Prostate gland (tissue), 2 donors: ENCODE measurements around the gene CD151. TPM values are rescaled to one million over a fixed set of nuclear protein-coding genes. Genes with fewer than 3 reads are reported as not detected.

Experiments used
- DNase-seq: peaks from one replicate; pipeline ENCODE4 v3.0.0-alpha.2; 2019; ENCODE audit warnings: low spot score
- H3K27ac ChIP-seq, 2 donors: fragments of 200-600 bp; sonication (generic); 2 replicates each; pipeline ENCODE4 v1.5.1; 2017 to 2019
- H3K27me3 ChIP-seq: fragments of 200-600 bp; sonication (generic); replicated peaks from 2 replicates; pipeline ENCODE4 v1.5.1; 2019; ENCODE audit not compliant: insufficient read depth
- H3K36me3 ChIP-seq, 2 donors: fragments of 200-600 bp; sonication (generic); 1 replicate in 1 of 2; 2 replicates in 1 of 2; pipeline versions ENCODE4 v1.5.1 to v1.8.1; 2017 to 2019
- H3K4me1 ChIP-seq: fragments of 200-600 bp; sonication (generic); replicated peaks from 2 replicates; pipeline ENCODE4 v1.5.1; 2019
- H3K4me3 ChIP-seq, 2 donors: fragments of 200-600 bp; sonication (generic); 2 replicates each; pipeline ENCODE4 v1.5.1; 2017 to 2019
- H3K9me3 ChIP-seq: fragments of 200-600 bp; sonication (generic); 2 replicates; pipeline ENCODE4 v1.5.1; 2017
- CTCF ChIP-seq, 4 experiments: fragments of 200-600 bp in 2 of 4; fragments of 450-650 bp in 2 of 4; sonication (generic) in 2 of 4; IDR thresholded peaks; 1 replicate in 3 of 4; 2 replicates in 1 of 4; pipeline ENCODE4 v1.5.1; 2016 to 2019; ENCODE audit warnings: antibody characterized with exemption in 4 of 4, mild to moderate bottlenecking in 2 of 4, moderate library complexity in 2 of 4
- POLR2A ChIP-seq: fragments of 450-650 bp; IDR thresholded peaks from one replicate; pipeline ENCODE4 v1.6.1; 2016; ENCODE audit warnings: antibody characterized with exemption, mild to moderate bottlenecking
- POLR2AphosphoS5 ChIP-seq: sonication (generic); formaldehyde crosslinking; IDR thresholded peaks from one replicate; pipeline ENCODE4 v1.6.1; 2017; ENCODE audit warnings: antibody characterized with exemption
- WGBS: methylation state at CpG from one replicate; pipeline ENCODE4 v1.1.5; 2018; 5-methylcytosine and 5-hydroxymethylcytosine counted together
- intact Hi-C: fragments of 100-400 bp; cut with DNase I; formaldehyde crosslinking; loops from one replicate; pipeline ENCODE4 v1.14.2; 2022
- total RNA-seq, 2 donors: library from RNA; depleted of rRNA; stranded (reverse); fragments of >200 nt; gene quantifications; one replicate each; pipeline ENCODE4 v1.1.0, GENCODE V29; 2016

The CD151 gene
- total RNA-seq, 2 donors from 2014 or later: 313 to 362 TPM

GRCh38 chr11:870127-870413, 37.3 kb downstream of the CD151 start:
- no peaks in the 10 kb centered on the region for H3K9me3 ChIP-seq
- intact Hi-C loops: no loop called here
- no peak overlapping the region for H3K27ac ChIP-seq
- TF ChIP-seq POLR2AphosphoS5 (no peak), CTCF (IDR thresholded peaks at IDR 0.05) (no peak), POLR2A (no peak)
- no peaks in the 10 kb centered on the region for H3K36me3 ChIP-seq
- 66% methylated on average over 8 of the region's 8 CpGs for WGBS
- no peak for DNase-seq
- no peaks in the 10 kb centered on the region for H3K4me1 ChIP-seq
- H3K4me3 ChIP-seq: no peak overlapping the region
- H3K27me3 ChIP-seq: no peaks in the 10 kb centered on the region

DNA sequence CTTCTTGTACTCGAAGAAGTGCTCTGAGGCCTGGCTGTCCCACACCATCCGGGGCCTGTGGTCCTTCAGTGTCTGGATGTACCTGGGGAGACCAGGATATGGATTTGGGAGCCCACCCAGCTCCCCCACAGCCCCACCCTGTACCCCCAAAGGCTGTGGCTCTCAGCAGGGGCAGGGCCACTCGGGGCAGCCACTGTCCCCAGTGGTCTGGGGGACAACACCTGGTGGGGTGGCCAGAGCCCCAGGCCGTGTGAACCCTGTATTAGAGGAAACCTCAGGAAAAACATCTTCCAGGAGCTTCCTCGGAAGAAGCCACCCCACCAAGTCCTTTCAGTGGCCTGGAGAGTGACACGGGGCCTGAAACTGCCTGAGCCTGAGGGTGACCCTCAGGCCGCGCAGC, 37.7 kb downstream of the CD151 start:
- TF ChIP-seq POLR2A (no peak), POLR2AphosphoS5 (no peak), CTCF (IDR thresholded peaks at IDR 0.05) (no peak)
- 83% methylated on average over 8 of the region's 8 CpGs for WGBS

GRCh38 chr11:871472-871871, 38.7 kb downstream of the CD151 start:
- Histone ChIP-seq H3K9me3 (no peaks in the 10 kb centered on the region), H3K27me3 (no peaks in the 10 kb centered on the region), H3K4me3 (no peak overlapping the region), H3K36me3 (no peaks in the 10 kb centered on the region), H3K27ac (no peak overlapping the region), H3K4me1 (no peaks in the 10 kb centered on the region)
- TF ChIP-seq POLR2A (no peak), POLR2AphosphoS5 (no peak), CTCF (IDR thresholded peaks at IDR 0.05) (no peak)
- DNase-seq: no peak
- WGBS: 62% methylated on average over 9 of the region's 9 CpGs
- intact Hi-C loops: no loop called here

More for the DNA sequence above, 37.7 kb downstream of the CD151 start:
- Histone ChIP-seq H3K4me3 (no peak overlapping the region), H3K36me3 (no peaks in the 10 kb centered on the region), H3K9me3 (no peaks in the 10 kb centered on the region), H3K27ac (no peak overlapping the region), H3K4me1 (no peaks in the 10 kb centered on the region), H3K27me3 (no peaks in the 10 kb centered on the region)
- intact Hi-C loops: no loop called here
- DNase-seq: no peak

DNA sequence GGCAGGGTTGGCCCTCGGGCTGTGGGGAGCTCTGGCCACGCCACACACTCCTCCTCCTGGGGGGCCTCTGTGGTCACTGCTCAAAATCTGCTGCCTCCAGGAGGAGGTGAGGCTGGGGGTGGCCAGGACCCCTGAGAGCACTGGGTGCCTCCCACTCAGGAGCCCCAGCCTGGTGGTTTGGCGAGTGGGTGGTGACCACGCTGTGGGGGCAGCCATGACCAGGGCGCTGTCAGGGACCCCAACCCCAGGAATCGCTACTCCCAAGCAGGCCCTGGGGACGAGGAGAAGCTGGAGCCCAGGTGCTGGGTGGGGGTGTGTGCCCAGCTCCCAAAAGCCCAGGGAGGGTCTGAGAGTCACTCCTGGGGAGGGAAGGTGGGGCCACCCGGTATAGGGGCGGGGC, 40.0 kb downstream of the CD151 start:
- no peaks in the 10 kb centered on the region for H3K4me1 ChIP-seq
- no peak for TF ChIP-seq POLR2A
- no peak for TF ChIP-seq POLR2AphosphoS5
- no peak for TF ChIP-seq CTCF (IDR thresholded peaks at IDR 0.05)
- no peaks in the 10 kb centered on the region for H3K27me3 ChIP-seq
- H3K4me3 ChIP-seq: no peak overlapping the region
- intact Hi-C loops: no loop called here
- DNase-seq: no peak
- H3K27ac ChIP-seq: no peak overlapping the region
- 90% methylated on average over 9 of the region's 9 CpGs for whole genome bisulfite sequencing
- no peaks in the 10 kb centered on the region for H3K9me3 ChIP-seq
- no peaks in the 10 kb centered on the region for H3K36me3 ChIP-seq

- no peaks in the 10 kb centered on the region for H3K36me3 ChIP-seq
- no peaks in the 10 kb centered on the region for H3K4me1 ChIP-seq
- 60% methylated on average over 12 of the region's 12 CpGs for WGBS
- no peak overlapping the region for H3K27ac ChIP-seq
- H3K27me3 ChIP-seq: no peaks in the 10 kb centered on the region
- DNase-seq: no peak
- no peak for TF ChIP-seq POLR2AphosphoS5
- TF ChIP-seq CTCF (IDR thresholded peaks at IDR 0.05): no peak
- TF ChIP-seq POLR2A: no peak
- H3K4me3 ChIP-seq: no peak overlapping the region
- intact Hi-C loops: no loop called here
- H3K9me3 ChIP-seq: no peaks in the 10 kb centered on the region
Observed at GRCh38 chr11:873706-874105, 41.0 kb downstream of the CD151 start.
